ENCODE results near the gene GINS3.
"Not testable (repeated sequence)": the region's sequence is repeated elsewhere in the genome, so short reads cannot be mapped to it uniquely, and the experiment has no call there.

DNA sequence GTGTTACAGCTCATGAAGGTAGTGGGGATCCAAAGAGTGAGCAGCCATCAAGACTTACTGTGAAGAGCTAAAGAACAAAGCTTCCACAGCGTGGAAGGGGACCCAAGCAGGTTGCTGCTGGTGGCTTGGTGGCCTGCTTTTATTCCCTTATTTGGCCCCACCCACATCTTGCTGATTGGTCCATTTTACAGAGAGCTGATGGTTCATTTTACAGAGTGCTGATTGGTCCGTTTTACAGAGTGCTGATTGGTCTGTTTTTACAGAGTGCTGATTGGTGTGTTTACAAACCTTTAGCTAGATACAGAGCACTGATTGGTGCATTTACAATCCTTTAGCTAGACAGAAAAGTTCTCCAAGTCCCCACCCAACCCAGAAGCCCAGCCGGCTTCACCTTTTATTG is 9.0 kb downstream of the GINS3 start:
- TF ChIP-seq, protein P1, sequence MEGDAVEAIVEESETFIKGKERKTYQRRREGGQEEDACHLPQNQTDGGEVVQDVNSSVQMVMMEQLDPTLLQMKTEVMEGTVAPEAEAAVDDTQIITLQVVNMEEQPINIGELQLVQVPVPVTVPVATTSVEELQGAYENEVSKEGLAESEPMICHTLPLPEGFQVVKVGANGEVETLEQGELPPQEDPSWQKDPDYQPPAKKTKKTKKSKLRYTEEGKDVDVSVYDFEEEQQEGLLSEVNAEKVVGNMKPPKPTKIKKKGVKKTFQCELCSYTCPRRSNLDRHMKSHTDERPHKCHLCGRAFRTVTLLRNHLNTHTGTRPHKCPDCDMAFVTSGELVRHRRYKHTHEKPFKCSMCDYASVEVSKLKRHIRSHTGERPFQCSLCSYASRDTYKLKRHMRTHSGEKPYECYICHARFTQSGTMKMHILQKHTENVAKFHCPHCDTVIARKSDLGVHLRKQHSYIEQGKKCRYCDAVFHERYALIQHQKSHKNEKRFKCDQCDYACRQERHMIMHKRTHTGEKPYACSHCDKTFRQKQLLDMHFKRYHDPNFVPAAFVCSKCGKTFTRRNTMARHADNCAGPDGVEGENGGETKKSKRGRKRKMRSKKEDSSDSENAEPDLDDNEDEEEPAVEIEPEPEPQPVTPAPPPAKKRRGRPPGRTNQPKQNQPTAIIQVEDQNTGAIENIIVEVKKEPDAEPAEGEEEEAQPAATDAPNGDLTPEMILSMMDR (IDR thresholded peaks at IDR 0.05; ENCODE audit: low read depth, low read length, missing input control): not testable (repeated sequence)
- not testable (repeated sequence) for TF ChIP-seq RXRA, JUND, FOXA1 (IDR thresholded peaks at IDR 0.05)
